Stimulated activated naive CD4-positive, alpha-beta T cell treated with Interleukin-2 at 50 U/mL for 16 hours (primary cell): ENCODE results near the gene CNKSR3.

ENCODE experiments used
- DNase-seq: peaks from one replicate; lab custom pipeline; 2025; lab: John Stamatoyannopoulos, UW

Gene CNKSR3

GRCh38 chr6:154457046-154457713, 53.3 kb downstream of the CNKSR3 start:
- no peak for DNase-seq

GRCh38 chr6:154453329-154453728, 57.2 kb downstream of the CNKSR3 start:
- DNase-seq: no peak

DNA sequence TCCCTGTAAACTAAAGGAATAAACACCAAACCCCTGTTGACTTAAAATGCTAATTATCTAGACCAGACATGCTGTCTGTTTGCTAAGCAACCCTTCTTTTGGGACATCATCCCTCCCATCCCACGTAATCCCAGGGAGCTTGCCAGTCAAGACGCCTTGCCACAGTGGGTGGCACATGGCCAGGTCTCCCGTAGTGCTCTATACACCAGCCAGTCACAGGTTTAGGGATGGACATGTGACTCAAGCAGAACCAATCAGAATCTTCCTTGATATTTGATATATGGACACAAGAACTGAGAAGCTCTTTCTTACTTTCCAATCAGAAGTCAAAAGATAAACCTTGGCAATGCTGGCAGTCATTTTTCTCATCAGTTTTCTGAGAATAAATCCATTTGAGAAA, 60.0 kb downstream of the CNKSR3 start:
- no peak for DNase-seq

GRCh38 chr6:154448448-154449096, 61.9 kb downstream of the CNKSR3 start:
- DNase-seq: no peak

- no peak for DNase-seq
Observed at GRCh38 chr6:154447954-154448353, 62.5 kb downstream of the CNKSR3 start.

DNA sequence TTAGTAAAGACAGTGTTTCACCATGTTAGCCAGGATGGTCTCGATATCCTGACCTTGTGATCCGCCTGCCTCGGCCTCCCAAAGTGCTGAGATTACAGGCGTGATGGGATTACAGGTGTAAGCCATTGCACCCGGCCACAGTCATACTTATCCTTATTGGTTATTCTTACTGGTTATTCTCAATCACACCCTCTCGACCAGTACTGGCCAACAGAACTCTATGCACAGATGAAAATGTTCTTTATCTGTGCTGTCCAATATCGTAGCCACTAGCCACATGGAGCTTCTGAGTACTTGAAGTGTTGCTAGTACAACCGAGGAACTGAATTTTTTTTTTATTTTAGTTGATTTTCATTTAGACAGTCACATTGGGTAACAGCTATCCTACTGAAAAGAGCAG, 63.5 kb downstream of the CNKSR3 start:
- no peak for DNase-seq

GRCh38 chr6:154445417-154445816, 65.1 kb downstream of the CNKSR3 start:
- no peak for DNase-seq

DNA sequence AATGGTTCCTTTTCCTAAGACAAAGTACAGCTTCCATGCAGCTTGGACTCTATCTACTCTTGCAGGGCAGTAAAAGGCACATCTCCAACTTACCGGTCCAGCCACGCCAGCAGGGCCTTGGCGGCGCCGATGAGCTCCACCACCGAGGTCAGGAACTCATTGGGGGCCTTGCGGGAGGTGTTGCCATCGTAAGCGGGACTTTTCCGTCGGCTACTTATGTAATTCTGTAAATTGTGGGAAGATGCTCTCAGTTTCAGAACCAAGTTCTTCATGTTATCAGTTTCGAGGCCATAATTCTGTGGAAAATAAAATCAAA, 68.5 kb downstream of the CNKSR3 start:
- no peak for DNase-seq

DNA sequence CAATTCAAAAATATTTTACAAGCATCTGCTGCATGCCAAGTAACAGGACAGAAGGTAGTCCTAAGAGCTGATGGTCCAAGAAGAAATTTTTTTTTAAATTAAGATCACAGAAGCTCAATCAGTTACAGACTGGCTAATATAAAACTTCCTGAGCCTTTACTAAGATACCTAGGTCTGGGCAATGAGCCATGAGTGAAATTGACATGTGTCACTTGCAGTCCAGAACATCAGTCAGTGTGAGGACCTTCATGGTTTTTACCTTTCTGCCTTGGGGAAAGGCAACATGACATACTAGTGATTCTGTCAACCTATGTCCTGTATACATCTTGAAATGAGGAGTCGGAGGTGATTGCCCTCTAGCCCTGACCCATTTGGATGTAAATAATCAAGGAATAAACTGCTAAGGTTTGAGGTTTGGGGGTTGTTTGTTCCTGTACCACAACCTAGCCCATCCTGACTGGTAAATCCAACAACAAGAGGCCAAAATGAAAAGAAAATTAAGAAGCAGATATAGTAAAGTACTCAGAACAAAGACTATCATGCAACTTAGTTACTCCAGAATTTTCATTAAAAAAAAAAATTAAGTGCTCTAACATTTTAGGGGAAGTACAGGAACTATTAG, 70.0 kb downstream of the CNKSR3 start:
- DNase-seq: no peak

- no peak for DNase-seq
Observed at GRCh38 chr6:154440022-154440421, 70.5 kb downstream of the CNKSR3 start.

DNA sequence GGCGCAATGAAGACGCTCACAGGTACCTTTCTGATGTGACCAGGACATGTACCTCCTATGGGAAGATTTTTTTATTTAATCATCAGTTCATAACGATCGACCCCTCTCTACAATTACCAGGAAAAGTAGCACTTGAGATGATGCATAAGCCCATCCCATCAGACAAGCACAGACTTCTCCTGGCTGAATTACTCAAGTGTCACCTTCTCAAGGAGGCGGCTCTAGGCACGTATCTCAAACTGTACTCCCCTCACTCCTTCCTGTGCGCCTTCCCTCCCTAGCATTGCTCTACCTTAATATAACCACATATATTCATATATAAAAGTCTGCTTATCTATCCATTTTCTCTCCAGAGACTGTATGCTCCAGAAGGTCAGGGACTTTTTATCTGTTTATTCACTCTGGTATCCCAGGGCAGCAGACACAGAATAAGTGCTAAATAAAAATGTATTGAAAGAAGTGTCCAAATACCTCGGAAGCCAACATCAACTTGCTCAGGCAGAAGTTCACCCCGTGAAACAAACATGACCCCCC, 71.5 kb downstream of the CNKSR3 start:
- DNase-seq: no peak

DNA sequence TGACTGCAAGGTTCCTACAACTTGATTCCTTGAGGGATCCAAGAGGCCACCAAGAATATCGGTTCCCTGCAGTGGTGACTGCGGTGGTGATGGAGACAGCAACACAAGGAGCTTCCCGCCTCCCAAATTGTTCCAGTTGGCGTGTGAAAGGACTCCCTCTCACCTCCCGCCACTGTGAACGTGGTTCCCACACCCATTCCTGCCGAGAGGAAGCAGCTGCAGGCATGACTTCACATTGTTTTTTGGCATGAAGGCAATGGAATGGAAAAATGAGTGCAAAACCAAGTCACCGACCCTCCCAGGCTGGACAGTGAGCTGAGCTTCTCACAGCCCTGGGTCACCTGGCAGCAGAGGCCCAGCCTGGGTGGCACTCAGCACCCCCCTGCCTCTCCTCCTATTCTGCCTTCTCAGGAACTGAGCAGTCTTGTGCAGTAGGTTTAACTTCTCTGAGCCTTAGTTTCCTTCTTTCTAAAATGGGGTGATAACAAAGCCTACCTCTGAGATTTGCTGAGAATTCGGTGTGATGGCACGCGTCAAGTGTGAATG, 75.0 kb downstream of the CNKSR3 start:
- no peak for DNase-seq

DNA sequence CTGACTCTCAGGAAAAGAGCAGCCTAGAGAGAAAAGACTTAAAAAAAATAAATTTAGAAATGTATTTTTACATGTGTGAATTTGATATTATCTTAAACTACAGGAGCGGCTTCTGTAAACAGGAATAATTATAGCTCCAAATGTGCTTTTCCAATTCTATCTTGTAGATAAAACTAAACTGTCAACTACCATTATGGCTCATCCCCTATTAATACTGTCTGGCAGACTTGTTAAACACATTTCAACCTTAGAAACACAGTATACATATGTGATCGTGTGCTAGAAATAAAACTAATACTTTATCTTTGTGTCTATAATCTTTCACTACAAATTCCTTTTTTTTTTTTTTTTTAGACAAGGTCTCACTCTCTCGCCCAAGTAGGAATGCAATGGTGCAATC, 75.8 kb downstream of the CNKSR3 start:
- no peak for DNase-seq

GRCh38 chr6:154433477-154434241, 76.8 kb downstream of the CNKSR3 start:
- no peak for DNase-seq

GRCh38 chr6:154432533-154433476, 77.7 kb downstream of the CNKSR3 start:
- DNase-seq: no peak

DNA sequence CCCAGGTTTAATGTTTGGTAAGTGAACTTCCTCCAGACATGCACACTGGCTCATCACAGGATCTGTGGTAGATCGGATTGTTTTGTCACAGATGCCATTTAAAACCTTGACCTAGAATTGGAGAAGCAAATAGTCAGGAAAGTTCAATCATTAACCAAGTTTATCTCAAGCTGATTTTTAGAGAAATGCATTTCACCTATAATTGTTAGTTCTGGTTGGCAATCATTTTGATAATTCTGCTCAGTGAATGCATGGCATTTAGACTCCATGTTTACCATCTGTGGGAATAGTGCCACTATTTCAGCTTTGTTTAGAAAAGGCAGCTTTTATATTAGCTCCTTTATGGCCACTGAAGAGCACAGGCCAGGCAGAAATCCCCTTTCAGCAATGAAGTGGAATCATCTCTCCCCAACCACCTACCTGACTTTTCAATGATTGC, 80.0 kb downstream of the CNKSR3 start:
- no peak for DNase-seq

- no peak for DNase-seq
Observed at GRCh38 chr6:154429711-154430110, 80.8 kb downstream of the CNKSR3 start.

- DNase-seq: no peak
Observed at GRCh38 chr6:154428897-154429296, 81.6 kb downstream of the CNKSR3 start.

DNA sequence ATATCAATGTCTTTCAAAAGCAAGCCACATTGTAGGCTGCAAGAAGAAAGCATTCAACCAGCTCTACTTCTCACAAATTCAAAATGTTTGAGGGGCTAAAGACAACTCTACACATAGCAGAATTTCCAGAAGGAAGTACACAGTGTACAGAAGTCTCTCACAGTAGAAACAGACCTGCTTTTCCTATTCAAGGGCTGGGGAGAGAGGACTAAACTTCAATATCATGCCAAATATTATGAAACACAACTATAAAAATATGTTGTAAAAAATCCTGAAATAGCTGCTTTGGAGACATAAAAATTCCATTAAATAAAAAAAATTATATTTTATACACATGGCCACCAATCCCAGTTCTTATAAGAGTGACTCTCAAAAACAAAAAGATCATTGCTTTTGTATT, 83.0 kb downstream of the CNKSR3 start:
- no peak for DNase-seq

DNA sequence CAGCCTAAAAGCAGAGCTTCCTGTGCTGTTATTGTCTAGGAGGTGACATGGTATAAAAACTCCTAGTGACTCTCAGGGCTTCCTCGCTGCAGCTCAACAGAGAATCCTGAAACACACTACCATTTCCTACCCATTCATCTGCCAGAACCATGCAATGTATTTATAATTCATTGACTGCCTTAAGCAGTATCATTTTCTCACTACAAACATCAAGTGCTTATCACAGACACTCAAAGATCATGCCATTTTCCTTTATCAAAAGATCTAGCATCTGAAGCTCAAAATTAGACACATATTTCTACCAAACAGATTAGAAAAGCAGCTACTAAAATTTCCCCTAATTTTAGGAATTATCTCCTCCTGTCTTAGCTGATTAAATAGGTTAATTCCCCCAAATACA, 83.5 kb downstream of the CNKSR3 start:
- DNase-seq: no peak

- no peak for DNase-seq
Observed at GRCh38 chr6:154425034-154425433, 85.5 kb downstream of the CNKSR3 start.
